DLD1 (cell line): Measurements from ENCODE around the gene TXNIP.

Source experiments
- in situ Hi-C: cut with HindIII; loops from 2 replicates; pipeline ENCODE4 v1.10.0; 2017; ENCODE audit warnings: low sequenced_read_pairs

The TXNIP gene

GRCh38 chr1:146012703-146013558 is 16.6 kb upstream of the TXNIP start:
- in situ Hi-C loops, result no loop called here

- in situ Hi-C loops, result no loop called here
Observed at GRCh38 chr1:146010126-146010738, 13.9 kb upstream of the TXNIP start.

- in situ Hi-C loops, result no loop called here
Observed at GRCh38 chr1:146007489-146008133, 11.2 kb upstream of the TXNIP start.

GRCh38 chr1:146001709-146002108 is 5.3 kb upstream of the TXNIP start:
- in situ Hi-C loops, result no loop called here

- in situ Hi-C loops, result no loop called here
Observed at GRCh38 chr1:145999321-146000024, 3.1 kb upstream of the TXNIP start.

- in situ Hi-C loops, result no loop called here
Observed at GRCh38 chr1:145997718-145998023, 1.3 kb upstream of the TXNIP start.

- in situ Hi-C loops, result no loop called here
Observed at GRCh38 chr1:145997016-145997717, 788 bp upstream of the TXNIP start.

- in situ Hi-C loops, result no loop called here
Observed at GRCh38 chr1:145995964-145996432, 381 bp downstream of the TXNIP start.

GRCh38 chr1:145995148-145995881 is 1.1 kb downstream of the TXNIP start:
- in situ Hi-C loops, result no loop called here

GRCh38 chr1:145994391-145995120 is 1.8 kb downstream of the TXNIP start:
- in situ Hi-C loops, result no loop called here

GRCh38 chr1:145993618-145994390 is 2.6 kb downstream of the TXNIP start:
- in situ Hi-C loops, result no loop called here

GRCh38 chr1:145992958-145993617 is 3.3 kb downstream of the TXNIP start:
- in situ Hi-C loops, result no loop called here

GRCh38 chr1:145992502-145992936 is 3.9 kb downstream of the TXNIP start:
- in situ Hi-C loops, result no loop called here

- in situ Hi-C loops, result no loop called here
Observed at GRCh38 chr1:145991735-145992412, 4.5 kb downstream of the TXNIP start.

GRCh38 chr1:145990249-145990855 is 6.0 kb downstream of the TXNIP start:
- in situ Hi-C loops, result no loop called here

GRCh38 chr1:145988773-145989172 is 7.6 kb downstream of the TXNIP start:
- in situ Hi-C loops, result no loop called here

- in situ Hi-C loops, result no loop called here
Observed at GRCh38 chr1:145987926-145988325, 8.5 kb downstream of the TXNIP start.
